Measurements from ENCODE around the gene SCT.

DNA sequence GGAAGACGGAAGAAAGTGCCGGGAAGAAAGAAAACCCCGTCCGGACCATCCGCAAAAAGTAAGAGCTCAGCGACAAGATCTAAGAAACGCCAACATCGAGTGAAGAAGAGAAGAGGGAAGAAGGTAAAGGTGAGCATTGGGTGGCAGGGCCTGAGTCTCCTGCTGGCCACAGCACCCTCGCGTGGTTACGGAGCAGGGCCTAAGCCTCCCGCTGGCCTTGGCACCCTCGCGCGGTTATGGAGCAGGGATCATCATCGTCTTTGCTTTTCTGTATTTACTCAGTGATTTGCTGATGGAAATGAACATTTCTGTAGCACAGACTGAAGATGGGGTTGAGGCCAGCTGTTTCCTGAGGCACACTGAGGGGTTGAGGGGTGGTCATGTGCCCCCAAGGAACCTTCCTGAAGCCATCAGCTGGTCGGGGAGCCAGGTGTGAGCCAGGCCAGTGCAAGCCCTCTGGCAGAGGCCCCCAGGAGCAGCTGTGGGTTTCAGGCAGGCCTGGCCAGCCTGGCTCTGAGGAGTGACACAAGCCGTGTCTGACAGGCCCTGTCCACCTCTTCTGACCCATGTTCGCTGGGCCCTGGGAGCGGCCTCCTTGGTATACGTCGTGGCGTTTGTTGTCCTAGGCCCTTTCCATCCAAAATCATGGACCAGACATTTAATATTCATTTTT lies 25.3 kb downstream of the SCT start:
- TF ChIP-seq, protein P1, sequence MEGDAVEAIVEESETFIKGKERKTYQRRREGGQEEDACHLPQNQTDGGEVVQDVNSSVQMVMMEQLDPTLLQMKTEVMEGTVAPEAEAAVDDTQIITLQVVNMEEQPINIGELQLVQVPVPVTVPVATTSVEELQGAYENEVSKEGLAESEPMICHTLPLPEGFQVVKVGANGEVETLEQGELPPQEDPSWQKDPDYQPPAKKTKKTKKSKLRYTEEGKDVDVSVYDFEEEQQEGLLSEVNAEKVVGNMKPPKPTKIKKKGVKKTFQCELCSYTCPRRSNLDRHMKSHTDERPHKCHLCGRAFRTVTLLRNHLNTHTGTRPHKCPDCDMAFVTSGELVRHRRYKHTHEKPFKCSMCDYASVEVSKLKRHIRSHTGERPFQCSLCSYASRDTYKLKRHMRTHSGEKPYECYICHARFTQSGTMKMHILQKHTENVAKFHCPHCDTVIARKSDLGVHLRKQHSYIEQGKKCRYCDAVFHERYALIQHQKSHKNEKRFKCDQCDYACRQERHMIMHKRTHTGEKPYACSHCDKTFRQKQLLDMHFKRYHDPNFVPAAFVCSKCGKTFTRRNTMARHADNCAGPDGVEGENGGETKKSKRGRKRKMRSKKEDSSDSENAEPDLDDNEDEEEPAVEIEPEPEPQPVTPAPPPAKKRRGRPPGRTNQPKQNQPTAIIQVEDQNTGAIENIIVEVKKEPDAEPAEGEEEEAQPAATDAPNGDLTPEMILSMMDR (IDR thresholded peaks at IDR 0.05) = no peak
- no peak for TF ChIP-seq EP300 (IDR thresholded peaks at IDR 0.05)

Data from upper lobe of left lung (tissue), 4 donors.